GM18508 (cell line): ENCODE results near the gene PLA2G4E.

Experiments
- ATAC-seq: cut with Tn5 transposase; IDR thresholded peaks from one replicate; pipeline ENCODE4 v1.9.1; 2021; ENCODE audit warnings: moderate number of reproducible peaks; ENCODE audit not compliant: insufficient read depth, unreplicated experiment

Gene PLA2G4E, protein sequence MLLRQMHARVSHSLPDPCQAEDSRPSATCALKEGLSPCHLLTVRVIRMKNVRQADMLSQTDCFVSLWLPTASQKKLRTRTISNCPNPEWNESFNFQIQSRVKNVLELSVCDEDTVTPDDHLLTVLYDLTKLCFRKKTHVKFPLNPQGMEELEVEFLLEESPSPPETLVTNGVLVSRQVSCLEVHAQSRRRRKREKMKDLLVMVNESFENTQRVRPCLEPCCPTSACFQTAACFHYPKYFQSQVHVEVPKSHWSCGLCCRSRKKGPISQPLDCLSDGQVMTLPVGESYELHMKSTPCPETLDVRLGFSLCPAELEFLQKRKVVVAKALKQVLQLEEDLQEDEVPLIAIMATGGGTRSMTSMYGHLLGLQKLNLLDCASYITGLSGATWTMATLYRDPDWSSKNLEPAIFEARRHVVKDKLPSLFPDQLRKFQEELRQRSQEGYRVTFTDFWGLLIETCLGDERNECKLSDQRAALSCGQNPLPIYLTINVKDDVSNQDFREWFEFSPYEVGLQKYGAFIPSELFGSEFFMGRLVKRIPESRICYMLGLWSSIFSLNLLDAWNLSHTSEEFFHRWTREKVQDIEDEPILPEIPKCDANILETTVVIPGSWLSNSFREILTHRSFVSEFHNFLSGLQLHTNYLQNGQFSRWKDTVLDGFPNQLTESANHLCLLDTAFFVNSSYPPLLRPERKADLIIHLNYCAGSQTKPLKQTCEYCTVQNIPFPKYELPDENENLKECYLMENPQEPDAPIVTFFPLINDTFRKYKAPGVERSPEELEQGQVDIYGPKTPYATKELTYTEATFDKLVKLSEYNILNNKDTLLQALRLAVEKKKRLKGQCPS

DNA sequence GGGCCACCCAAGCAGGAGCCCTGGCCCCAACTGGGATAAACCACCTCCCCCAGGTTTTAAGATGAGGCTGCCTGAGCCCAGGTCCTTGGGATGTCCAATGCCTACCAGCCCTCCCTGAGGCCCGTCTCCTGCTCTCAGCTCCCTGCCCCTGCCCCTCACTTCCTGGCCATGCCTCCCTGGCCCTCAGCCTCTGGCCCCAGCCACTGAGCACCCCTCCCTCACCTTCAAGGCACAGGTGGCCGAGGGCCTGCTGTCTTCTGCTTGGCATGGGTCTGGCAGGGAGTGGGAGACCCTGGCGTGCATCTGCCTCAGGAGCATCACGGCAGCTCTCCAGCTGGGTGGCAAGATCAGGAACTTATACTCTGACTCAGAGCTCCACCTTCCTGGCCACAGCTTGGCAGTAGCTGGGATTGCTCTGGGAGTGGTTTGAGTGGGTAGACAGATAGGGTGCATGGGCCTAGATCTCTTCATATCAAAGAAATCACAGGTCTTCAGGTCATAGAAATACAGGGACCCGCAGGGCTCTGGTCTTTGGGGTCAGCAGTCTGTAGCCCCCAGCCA, at the start of gene PLA2G4E:
TSS of gene PLA2G4E (minus strand) at position 330 of the 561 bp plus-strand sequence. CDS start at position 318, 12 bp downstream.
- ATAC-seq, result no peak

DNA sequence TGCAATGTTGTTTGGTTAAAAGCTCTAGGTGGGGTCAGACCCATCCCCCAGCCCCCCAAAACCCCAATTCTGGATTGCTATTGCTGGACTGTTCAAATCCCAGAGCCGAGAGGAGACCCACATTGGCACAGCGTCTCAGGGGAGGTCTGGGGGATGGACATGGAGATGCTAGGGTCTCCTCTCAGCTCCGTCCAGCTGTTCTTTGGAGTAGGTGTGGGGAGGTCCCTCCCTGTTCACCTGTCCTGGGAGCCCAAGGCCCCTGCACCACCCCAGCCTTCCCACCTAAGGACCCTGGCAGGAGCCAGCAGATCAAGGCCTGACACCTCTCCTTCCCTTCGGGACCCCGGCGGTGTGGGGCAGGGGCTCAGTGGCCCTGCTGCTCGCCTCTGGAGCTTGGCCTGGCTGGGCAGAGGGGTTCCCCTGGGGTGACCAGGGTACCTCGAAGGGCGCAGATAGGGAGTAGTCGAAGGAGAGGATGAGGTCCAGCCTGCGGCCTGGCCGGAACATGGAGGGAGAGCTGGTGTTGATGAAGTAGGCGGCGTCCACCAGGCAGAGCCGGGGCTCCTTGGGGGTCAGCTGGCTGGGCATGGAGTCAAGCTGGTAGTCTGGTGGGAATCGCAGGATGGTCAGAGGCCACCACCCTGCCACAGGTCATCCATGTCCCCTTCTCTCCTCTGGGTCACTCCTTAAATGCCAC, 49.6 kb upstream of the PLA2G4E start:
- ATAC-seq, result no peak

DNA sequence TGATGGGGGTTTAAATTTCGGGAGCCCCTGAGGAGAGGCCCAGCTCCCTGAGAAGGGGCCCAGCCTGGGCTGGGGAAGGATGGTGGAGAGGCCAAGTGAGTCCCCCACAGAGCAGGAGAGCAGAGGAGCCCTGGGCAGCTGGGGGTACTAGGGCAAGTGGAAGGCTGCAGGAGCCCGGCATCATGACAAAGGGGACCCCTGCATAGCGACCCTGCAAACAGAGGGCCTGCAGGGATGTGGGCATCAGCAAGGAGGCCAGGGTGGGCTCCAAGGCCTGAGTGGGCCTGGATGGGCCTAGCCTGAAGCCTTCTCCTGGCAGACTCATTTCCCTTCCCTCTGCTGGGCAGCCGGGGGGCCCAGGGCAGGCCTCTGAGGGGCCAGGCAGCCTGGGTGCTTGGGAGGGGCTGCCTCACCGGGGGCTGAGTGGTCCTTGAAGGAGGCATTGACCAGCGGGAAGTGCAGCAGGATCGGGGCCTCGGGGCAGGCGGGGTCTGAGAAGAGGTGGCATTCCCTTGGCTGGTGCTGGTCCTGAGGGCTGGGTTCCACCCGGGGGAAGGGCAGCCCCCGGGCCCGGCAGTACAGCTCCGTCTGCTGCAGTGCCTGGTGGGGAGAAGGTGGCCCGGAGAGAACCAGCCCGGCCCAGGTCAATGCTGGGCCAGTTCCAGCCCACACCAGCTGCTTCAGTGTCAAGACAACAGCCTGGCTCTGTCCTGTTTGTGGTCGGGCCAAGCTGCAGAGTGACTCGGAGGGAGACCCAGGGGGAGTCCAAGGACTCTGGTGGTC, 48.8 kb upstream of the PLA2G4E start:
- ATAC-seq, result no peak

- no peak for ATAC-seq
Measured at GRCh38 chr15:42069025-42069424, 48.2 kb upstream of the PLA2G4E start.

DNA sequence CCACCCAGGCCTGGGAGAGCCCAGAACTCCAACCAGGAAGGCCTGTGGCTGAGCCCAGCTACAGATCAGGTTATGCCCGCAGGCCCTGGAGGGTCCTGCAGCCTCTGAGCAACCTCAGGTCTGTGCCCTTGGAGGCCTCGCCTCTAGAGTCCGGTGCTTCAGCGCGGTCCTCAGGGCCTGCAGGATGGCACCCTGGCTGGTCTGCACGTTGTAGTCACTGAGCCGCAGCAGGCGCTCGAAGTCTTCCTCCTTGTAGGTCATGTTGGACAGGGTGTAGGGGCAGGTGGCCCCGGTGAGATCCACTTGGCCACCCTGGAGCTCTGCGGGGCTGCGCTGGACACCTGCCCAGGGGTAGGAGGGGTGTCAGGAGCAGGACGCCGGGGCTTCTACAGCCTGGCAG, 47.8 kb upstream of the PLA2G4E start:
- no peak for ATAC-seq

- no peak for ATAC-seq
Measured at GRCh38 chr15:42066764-42067415, 46.0 kb upstream of the PLA2G4E start.

- no peak for ATAC-seq
Measured at GRCh38 chr15:42065468-42065867, 44.6 kb upstream of the PLA2G4E start.

DNA sequence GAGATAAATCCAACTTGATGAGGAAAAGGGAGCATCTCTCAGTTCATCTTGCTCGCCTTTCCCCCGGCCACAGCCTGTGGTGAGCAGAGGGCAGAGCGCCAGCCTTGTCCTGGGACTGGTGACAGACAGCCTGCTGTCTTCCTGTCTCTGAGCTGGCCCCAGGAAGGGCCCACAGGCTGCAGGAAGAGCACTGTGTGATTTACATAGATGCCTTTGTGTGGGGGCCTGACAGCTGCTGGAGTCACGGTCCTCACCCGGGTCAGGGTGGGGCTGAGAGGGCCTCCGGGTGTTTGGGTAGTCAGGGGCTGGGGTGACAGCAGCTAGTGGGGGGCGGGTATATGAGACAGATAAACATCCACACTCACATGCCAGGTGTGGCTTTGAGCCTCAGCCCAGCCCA, 44.2 kb upstream of the PLA2G4E start:
- no peak for ATAC-seq

- no peak for ATAC-seq
Measured at GRCh38 chr15:42064271-42064670, 43.4 kb upstream of the PLA2G4E start.

DNA sequence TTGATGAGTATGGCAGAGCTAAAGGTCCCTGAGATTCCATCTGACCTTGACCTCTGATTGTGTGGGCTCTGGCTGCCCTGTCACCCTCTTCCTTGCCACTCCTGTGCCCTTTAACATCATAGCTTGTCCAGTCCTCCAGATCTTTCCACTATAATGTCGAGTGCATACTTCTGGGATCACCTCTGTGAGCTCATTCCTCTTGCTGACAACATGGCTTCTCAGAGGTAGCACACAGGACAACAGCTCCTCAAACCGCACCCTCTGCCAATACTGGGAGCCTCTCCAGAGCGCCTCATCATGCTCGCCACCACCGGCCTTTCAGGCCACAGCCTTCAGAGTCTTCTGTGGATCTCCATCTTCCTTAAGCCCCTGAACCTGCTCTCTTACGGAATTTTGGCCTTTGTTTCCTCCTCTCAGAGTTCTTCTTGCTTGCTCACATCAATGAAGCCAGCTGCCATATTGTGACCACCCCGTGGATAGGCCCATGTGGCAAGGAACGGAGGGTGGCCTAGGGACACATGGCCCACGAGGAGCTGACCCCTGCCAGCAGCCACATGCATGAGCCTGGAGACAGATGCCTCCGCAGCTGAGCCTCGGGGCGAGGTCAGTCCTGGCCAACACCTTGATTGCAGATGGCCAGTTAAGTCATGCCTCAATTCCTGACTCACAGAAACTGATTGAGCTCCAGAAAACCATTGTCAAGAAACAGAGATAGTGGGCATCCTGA, 42.4 kb upstream of the PLA2G4E start:
- no peak for ATAC-seq

DNA sequence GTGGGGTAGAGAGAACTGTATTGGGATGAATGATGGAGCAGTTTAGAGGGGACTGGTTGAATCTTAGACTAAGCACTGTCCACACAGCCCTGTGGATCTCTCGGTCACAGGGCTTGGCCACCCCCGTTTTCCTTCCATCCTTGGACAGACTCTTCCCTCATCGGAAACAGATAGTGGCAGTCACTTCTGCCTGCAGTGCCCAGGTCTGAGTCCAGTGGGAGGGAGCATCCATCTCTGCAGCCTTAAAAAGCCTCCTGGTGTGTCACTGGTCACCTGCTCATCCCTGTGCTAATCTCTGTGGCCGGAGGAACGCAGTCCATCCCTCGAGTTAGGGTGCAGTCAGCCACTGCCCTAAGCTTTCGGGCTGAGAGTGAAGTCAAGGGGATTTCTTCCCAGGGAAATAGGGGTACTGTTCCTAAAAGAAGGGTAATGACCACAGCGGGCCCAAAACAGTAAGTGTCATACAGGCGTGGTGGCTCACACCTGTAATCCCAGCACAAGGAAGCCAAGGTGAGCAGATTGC, 41.5 kb upstream of the PLA2G4E start:
- ATAC-seq, result no peak

GRCh38 chr15:42060797-42061196, 40.0 kb upstream of the PLA2G4E start:
- no peak for ATAC-seq

DNA sequence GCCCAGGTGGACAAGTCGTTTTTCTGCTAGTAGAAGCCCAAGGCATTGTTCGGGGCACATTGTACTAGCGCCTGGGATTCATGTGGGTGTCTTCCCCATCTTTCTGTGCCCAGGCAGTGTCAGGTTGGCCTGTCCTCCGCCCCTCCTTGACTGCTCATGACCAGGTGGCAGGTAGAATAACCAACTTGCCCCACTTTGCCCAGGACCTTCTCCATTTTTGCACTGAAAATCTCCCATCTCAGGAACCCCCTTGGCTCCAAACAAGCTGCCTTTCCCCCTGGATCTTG, 39.6 kb upstream of the PLA2G4E start:
- no peak for ATAC-seq

GRCh38 chr15:42059661-42060476, 39.0 kb upstream of the PLA2G4E start:
- ATAC-seq, result no peak

DNA sequence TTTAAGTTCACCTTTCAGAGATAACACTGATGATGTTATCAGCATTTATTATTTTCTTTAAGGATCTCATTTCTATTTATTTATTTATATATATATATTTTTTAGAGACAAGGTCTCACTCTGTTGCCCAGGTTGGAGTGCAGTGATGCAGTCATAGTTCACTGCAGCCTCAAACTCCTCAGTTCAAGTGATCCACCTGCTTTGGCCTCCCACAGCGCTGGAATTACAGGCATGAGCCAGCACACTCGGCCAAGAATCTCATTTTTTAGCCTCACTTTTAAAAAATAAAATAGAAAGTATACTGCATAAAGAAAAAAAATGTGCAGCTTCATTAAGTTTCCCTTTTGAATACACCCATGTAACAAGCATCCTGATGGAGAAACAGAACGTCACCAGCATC, 37.9 kb upstream of the PLA2G4E start:
- ATAC-seq, result no peak

GRCh38 chr15:42057799-42058646, 37.2 kb upstream of the PLA2G4E start:
- ATAC-seq, result no peak
